Measurements from ENCODE around the gene CNNM2.
"Not testable (repeated sequence)": the region's sequence is repeated elsewhere in the genome, so short reads cannot be mapped to it uniquely, and the experiment has no call there.

CNNM2 gene

DNA sequence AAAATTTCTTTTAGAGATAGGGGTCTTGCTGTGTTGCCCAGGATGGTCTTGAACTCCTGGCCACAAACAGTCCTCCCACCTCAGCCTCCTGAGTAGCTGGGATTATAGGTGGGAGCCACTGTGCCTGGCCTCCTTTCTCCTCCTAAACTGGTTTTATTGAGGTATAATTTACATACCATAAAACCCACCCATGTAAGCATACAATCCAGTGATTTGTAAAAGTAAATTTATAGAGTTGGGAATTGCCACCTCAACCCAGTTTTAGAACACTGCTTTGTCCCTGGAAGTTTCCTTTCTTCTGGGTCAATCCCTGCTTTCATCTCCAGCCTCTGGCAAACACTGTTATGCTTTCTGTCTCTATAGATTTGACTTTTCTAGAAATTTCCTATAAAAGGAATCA is 49.0 kb downstream of the CNNM2 start:
- no peak for DNase-seq (ENCODE audit: low read depth)

- no peak for DNase-seq (ENCODE audit: low read depth)
These were observed 52.7 kb downstream of the CNNM2 start for GRCh38 chr10:102970562-102971340.

GRCh38 chr10:102975483-102976379 is 57.6 kb downstream of the CNNM2 start:
- no peak for DNase-seq (ENCODE audit: low read depth)

GRCh38 chr10:102976380-102976726 is 58.3 kb downstream of the CNNM2 start:
- not testable (repeated sequence) for DNase-seq (ENCODE audit: low read depth)

DNA sequence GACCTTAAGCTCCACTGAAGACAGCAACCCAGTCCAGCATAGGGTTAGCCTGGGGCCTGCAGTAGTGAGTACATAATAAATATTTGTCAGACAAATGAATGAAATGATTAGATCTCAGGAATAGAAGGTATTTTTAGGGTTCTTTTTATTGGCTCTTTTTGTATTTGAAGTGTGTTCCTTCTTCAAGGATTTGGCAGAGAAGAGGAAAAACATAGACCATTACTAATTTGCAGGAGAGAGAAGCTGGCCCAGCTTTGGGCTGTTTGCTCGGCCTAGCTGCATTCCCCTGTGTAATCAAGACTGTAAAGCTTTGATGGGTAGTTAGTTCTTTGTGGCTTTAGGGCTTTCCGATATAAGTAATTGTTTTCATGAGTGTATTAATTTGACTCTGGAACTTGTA is 64.2 kb downstream of the CNNM2 start:
- no peak for DNase-seq (ENCODE audit: low read depth)

GRCh38 chr10:102984086-102984485 is 66.0 kb downstream of the CNNM2 start:
- no peak for DNase-seq (ENCODE audit: low read depth)

- no peak for DNase-seq (ENCODE audit: low read depth)
These were observed 67.7 kb downstream of the CNNM2 start for GRCh38 chr10:102985811-102986210.

- DNase-seq (ENCODE audit: low read depth), result no peak
These were observed 70.6 kb downstream of the CNNM2 start for GRCh38 chr10:102988404-102989314.

- DNase-seq (ENCODE audit: low read depth), result no peak
These were observed 76.6 kb downstream of the CNNM2 start for GRCh38 chr10:102994531-102995295.

GRCh38 chr10:102996876-102997275 is 78.8 kb downstream of the CNNM2 start:
- DNase-seq (ENCODE audit: low read depth), result no peak

GRCh38 chr10:102997998-102998397 is 79.9 kb downstream of the CNNM2 start:
- DNase-seq (ENCODE audit: low read depth), result no peak

GRCh38 chr10:102998399-102998907 is 80.4 kb downstream of the CNNM2 start:
- DNase-seq (ENCODE audit: low read depth), result no peak

DNA sequence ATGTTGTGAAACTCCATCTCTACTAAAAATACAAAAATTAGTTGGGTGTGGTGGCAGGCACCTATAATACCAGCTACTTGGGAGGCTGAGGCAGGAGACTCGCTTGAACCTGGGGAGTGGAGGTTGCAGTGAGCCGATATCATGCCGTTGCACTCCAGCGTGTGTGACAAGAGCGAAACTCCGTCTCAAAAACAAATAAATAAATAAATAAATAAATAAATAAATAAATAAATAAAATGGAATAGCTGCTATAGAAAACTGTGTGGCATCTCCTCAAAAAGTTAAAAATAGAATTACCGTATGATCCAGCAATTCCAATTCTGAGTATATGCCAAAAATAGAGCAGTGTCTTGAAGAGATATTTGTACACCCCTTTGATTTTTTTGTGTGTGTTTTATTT is 82.0 kb downstream of the CNNM2 start:
- DNase-seq (ENCODE audit: low read depth), result not testable (repeated sequence)

DNA sequence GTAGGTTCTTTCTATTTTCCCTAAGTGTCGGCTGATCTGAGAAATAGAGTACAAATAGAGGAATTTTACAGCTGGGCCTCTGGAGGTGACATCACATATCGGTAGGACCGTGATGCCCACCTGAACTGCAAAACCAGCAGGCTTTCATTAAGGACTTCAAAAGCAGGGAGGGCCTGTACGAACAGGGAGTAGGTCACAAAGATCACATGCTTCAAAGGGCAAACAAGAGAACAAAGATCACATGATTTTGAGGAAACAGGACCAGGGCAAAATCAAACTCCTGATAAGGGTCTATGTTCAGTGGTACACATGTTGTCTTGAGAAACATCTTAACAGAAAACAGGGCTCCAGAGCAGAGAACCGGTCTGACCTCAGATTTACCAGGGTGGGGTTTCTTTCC is 88.9 kb downstream of the CNNM2 start:
- DNase-seq (ENCODE audit: low read depth), result no peak

DNA sequence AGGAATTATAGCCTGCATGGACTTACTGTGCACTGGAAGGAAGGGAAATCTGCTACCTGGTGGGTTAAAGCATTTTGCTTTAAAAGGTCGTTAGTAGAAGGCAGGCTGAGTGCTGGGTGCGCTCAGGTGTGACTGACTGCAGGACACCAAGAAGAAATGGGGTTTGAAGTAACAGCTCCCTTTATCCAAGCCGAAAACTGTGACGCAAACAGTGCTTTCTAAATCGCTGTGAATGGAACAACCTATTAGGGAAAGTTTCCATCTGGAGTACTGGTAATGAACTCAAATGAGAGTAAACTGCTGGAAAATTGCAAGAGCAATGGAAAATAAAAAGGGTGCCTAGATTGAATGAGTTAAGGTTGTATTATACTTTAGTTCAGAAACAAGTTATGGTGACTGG is 95.3 kb downstream of the CNNM2 start:
- no peak for DNase-seq (ENCODE audit: low read depth)

- no peak for DNase-seq (ENCODE audit: low read depth)
These were observed 101.3 kb downstream of the CNNM2 start for GRCh38 chr10:103019425-103019824.

GRCh38 chr10:103021150-103021899 is 103.2 kb downstream of the CNNM2 start:
- no peak for DNase-seq (ENCODE audit: low read depth)

DNA sequence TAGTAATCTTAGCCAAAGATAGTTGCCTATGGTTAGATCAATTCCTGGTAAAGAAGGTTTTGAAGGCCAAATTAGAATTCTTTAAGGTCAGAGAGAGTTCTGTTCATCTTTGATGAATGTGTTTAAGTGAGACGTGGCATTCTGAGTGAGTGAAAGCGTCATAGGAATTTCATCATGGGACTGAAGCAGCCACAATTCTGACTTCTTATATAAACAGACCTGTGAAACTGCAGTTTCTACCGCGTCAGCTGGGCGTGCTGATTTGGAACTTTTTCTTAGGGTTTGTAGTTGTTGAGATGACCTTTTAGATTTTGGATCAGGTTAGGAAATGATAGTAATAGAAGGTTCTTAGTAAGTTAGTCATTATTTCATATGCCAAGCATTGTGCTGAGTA is 103.8 kb downstream of the CNNM2 start:
- no peak for DNase-seq (ENCODE audit: low read depth)

DNA sequence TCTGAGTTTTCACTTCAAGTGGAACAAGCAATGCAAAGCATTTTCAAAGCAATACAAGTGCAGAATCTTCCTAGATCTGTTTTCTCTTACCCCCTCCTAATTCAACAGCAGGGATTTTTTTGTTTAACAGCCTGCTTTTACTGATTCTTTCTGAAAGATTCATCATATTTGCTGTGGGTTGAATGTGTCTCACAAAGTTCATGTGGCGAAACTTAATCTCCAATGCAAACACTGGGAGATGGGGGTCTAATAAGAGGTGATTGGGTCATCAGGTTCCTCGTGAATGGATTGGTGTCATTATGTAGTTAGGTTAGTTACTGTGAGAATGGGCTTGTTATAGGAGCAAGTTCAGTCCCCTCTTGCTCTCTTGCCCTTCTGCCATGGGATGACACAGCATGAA is 107.6 kb downstream of the CNNM2 start:
- DNase-seq (ENCODE audit: low read depth), result no peak

GRCh38 chr10:103038570-103038969 is 120.5 kb downstream of the CNNM2 start:
- DNase-seq (ENCODE audit: low read depth), result no peak

GRCh38 chr10:103040418-103040817 is 122.3 kb downstream of the CNNM2 start:
- no peak for DNase-seq (ENCODE audit: low read depth)

All from stimulated activated CD8-positive, alpha-beta memory T cell treated with anti-CD3 and anti-CD28 coated beads, Interleukin-15, amount 100 ng/mL, for 24 hours (primary cell).